Activated CD4-positive, CD25-positive, alpha-beta regulatory T cell treated with anti-CD3 and anti-CD28 coated beads, Interleukin-2, amount 50 U/mL, for 24 hours (primary cell): Measurements from ENCODE around the gene CRY1.
"Not testable (repeated sequence)": the region's sequence is repeated elsewhere in the genome, so short reads cannot be mapped to it uniquely, and the experiment has no call there.

Experiments
- ATAC-seq, 2 donors: fragments of 150-1000 bp; cut with Tn5 transposase; one replicate each; pipeline ENCODE4 v1.10.0; 2021; ENCODE audit warnings: mild to moderate bottlenecking in 1 of 2, moderate library complexity in 1 of 2

Gene CRY1

DNA sequence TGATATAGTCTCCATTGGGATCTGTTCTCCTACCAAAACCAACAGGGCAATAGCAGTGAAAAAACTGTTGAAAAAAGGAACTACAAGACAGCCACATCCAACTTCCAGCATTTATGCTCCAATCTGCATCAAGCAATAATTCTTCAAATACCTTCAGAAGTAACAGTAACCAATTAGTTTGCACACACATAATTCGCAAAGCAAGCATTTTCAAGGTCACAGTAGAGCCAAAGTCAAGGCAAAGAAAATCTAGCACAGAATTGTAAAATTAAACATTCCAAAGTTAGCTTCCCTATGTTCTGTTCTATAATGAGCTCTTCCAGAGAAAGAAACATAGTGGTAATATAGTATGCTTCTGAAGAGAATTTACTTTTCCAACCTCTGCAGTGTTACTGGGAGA is 95.4 kb downstream of the CRY1 start:
- ATAC-seq, result no peak

DNA sequence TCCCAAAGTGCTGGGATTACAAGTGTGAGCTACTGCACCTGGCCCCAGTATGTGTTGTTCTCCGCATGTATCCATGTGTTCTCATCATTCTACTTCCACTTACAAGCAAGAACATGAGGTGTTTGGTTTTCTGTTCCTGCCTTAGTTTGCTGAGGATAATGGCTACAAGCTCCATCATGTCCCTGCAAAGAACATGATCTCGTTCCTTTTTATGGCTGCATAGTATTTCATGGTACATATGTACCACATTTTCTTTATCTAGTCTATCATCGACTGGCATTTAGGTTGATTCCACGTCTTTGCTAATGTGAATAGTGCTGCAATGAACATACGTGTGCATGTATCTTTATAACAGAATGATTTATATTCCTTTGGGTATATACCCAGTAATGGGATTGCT is 97.2 kb downstream of the CRY1 start:
- not testable (repeated sequence) for ATAC-seq

DNA sequence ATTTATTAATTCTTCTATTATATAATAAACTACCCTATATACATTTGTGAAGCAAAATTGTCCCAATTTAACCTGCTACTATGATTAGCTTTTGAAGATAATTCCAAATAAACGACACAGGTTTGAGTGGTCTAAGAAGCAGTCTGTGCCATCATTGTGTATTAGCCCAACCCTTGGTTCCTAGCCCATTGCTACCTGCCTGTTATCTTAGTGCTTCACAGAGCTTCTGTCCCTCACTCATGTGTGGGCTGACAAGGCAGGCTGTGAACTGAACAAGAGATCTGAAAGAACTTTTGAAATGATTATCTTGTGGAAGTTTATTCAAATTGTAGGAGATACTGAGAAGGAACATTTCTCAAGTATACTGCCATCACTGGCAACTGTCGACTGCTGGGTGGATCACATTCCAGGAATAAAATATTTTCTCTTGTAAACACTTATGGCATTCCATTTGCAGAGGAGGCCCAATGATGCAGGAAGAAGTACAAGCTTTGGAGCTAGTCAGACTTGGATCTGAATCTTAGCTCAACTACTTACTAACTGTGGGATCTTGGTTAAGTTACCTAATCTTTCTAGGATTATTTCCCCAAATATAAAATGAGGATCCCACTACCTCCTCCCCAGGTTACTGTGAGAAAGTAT is 98.6 kb downstream of the CRY1 start:
- no peak for ATAC-seq

DNA sequence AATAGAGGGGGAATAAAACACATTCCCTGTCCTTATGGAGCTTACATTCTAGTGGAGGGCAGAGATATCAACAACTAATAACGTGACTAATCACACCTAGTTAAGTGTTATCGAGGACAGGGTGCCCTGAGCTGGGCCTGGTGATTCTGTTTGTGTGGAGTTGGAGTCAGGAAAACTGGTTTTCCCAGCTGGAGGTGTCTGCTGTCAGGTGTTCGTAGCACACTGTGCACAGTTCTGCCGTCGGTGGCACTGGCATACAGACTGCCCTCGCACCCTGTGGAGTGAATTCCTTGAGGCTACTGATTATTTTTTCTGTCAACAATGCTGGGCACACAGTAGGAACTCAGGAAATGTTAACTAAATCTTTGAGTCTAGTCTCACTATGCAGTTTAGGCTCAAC is 105.5 kb downstream of the CRY1 start:
- no peak for ATAC-seq

DNA sequence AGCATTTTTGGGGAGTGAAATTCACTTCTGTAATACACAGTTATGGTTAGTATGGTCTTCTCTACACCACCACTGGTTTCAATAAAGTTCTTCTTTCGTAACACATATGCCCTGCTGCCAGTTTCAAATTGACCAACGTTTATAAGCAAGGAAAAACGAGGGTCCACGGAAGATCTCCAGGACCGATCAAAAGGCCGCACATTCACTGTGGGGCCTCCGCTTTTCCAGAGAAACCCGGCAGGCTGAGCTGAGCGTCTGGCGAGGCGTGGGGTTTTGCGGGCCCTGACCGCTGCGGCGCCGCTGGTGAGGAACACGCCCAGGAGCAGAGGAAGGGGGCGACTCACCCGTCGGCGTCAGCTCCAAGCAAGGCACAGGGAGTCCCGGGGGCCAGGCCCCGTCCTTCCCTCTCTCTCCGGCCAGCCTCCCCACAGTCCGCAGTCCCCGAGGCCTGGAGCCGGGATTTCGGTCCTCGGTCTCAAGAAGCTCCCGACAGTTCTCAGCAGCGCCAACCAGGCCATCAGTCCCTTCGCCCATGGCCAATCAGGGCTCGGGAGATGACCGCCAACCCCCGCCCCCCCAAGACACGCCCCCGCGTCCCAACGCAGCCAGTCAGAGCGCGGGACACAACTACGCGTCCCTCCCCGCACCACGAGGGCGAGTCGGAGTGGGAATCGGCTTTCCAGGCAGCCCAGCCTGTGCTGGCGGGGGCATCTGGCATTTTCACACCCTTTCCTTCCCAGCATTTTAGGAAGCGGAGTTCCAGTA is 106.5 kb downstream of the CRY1 start, which contains the start of gene MTERF2:
Gene MTERF2 (minus strand): TSS at position 522 of the 765 bp plus-strand sequence. CDS start 8,432 bp downstream, outside the sequence.
- ATAC-seq, result peak; percentile 94 to 95

DNA sequence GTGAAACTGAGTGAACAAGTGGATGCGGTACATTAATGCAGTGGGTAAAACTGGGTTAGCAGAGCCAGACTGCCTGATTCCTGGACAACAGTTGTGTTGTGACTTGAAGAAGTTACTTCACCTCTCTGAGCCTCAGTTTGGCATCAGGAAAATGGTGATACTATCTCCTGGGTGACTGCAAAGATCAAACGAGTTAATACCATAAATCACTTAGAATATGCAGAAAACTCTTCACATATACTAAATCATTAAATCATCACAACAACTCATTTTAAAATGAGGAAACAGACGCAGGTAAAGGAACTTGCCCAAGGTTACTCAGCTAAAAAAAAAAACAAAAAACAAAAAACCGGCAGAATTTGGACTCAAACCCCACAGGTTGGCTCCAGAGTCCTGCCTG is 107.2 kb downstream of the CRY1 start:
- ATAC-seq, result no peak

DNA sequence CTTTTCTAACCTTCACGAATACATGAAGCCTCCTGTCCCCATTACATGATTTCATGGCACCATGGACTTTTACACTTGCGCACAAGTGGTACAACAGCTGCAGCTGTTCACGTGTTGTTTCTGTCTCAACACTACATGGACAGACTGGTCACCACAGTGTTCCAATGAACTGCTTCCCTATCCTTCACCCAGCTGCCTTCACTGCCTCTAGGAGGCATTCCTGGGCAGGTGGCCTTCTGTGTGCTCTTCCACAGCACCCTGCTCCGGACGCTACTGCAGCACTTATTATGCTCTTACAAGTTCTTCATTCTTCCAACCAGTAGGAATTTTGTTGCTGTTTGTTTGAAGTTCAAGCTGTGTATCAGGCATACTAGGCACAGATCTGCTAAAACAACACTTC is 107.9 kb downstream of the CRY1 start:
- no peak for ATAC-seq

DNA sequence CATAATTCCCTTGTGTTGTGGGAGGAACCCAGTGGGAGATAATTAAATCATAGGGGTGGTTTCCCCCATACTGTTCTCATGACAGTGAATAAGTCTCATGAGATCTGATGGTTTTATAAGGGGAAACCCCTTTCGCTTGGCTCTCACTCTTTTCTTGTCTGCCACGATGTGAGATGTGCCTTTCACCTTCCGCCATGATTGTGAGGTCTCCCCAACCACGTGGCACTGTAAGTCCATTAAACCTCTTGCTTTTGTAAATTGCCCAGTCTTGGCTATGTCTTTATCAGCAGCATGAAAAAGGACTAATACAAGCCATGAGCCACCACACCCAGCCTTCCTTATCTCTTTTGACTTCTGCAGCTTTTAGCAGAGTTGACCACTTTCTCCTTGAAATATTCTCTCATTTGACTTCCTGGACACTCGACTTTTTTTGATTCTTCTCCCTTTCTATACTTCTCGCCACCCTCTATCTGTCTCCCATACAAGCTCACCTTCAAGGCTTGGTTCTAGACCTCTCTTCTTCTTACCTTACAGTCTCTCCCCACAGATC is 108.7 kb downstream of the CRY1 start:
- ATAC-seq, result no peak

DNA sequence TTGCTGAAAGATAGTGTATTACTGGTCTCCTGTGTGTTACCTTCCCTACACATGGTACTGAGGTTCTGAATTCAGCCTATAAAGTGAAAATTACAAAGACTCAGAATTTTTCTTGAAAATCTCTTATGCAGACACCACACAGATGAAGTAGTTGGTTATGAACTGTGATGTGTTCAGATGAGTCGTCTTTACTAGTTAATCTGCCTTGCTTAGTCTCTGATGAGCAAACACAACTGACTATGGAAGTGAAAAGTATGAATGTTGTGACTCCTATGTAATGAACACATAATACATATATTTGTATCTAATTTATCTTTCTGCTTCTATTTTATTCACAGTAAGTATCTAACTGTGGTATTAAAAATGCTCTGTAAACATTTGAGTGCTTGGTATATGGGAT is 111.1 kb downstream of the CRY1 start:
- ATAC-seq, result peak in 1 of 2 donors; percentile 16

DNA sequence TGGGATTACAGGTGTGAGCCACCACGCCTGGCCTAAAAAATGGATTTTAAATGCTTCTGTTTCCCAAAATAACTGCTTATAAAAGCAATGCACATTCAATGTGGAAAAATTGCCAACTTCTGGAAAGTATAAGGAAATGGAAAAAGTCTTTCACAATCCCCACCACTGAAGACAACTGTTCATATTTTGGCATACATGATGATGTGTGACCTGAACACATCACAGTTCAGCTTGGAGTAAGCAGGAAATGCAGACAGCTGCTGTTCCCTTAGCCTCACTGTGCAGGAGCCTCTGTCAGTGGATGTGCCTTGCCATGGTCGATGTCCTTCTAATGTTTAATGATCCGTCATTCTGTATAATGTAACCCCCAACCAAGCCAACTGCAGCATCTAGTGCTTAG is 111.6 kb downstream of the CRY1 start:
- no peak for ATAC-seq

DNA sequence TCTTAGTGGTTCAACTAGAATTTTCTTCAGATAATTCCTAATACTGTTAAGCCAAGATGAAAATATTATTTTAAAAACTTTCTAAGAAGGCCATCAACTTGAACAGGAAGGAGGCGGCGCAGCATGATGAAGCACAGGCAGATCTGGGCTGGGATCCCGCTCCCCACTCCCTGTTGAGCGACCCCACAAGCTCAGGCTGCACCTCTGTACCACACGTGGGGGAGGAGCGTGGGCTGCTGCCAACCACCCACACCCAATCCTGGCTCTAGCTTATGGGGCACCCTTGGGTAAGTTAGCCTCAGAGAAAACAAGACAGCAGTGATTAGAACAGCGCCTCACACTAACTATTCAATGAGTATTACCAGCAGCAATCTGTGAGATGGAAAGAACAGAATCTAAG is 112.4 kb downstream of the CRY1 start:
- ATAC-seq, result no peak

DNA sequence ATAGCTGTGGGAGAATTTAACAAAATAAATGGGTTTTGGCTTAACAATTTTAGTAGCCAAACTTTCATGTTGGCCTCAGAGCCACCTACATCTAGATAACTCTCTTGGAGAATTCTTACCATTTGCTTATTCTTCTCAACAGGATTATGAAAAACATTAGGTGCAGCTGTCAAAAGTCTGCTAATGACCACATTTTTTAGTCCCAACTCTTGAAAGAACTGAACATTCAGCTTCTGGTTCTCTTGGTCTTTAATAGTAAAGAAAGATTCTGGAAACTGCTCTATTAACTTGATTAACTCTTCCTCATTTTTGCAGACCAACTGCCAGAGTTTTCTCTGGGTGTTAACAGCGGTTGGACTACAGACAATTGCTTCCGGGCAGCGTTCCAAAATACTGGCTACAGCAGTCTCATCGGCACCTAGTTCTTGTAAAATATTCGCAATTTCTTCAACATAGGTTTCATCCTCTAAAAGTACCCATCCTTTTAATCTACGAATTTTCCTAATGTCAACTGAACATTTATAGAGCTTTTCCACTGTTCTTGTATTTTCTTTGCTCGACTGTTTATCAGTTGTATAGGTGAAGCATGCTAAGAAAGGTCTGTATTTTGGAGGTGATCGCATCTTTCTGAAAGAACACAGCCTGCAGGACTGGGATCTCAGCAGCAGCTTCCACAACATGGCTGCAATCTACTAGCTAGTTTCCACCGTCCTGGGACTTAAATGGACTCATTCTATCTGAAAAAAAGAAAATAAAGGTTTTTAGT is 115.1 kb downstream of the CRY1 start:
- no peak for ATAC-seq

DNA sequence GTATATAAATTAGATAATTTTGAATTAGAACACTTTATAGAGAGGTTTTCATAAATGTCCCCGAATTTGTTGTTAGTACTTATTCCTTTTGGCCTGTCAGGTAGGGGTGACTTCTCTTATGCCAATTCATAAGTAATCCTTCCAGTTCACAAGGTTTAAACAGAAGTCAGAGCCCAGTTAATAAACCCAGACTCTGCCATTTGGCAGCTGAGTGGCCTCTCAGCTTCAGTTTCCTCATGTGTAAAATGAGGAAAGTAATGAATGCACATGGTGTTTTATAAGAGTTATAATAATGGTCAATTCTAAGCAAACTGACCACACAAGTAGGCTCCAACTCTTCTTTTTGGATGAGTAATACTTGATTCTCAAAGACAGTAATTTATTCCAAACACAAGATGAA is 116.7 kb downstream of the CRY1 start:
- ATAC-seq, result no peak

DNA sequence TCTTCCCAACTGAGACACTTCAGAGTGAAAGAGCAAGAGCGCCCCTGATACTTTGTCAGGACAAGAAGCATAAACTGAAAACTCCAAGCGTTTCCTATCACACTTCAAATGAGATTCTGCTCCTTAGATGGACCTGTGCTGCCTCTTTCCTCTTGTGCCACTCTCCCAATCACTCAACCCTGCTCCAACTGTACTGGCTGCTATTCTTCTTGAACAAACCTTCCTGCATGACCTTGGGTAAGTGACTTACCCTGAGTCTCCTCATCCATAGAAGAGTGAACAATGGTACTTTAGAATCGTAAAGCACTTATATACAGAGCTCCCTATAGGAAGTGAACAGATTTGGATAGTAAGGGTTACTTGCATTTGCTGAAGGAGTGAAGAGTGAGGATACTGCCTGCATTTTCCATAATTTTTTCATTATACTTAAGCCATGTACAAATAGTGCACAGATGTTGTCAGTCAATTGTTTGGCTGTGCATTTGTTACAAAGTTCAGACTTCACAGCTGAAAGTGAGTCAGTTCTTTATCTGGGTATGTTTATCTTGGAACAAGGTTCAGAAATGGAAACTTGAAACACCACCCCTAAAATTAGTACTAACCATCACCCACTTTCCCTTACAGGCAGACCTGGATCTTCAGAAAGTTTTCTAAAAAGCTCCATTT is 117.2 kb downstream of the CRY1 start:
- ATAC-seq, result no peak

DNA sequence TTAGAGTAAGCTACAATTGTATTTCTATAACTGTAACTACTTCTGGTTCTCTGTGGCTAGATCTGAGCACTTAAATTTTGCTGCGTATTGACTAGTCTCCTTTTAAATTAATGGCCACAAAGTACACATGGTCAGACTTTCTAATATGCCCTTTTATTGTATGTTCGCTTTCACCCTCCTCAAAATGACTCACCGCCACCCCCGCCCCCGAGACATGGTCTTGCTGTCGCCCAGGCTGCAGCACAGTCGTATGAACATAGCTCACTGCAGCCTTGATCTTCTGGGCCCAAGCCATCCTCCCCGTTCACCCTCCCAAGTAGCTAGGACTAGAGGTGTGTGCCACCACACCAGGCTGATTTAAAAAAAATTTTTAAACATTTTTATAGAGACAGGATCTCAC is 118.3 kb downstream of the CRY1 start:
- no peak for ATAC-seq

DNA sequence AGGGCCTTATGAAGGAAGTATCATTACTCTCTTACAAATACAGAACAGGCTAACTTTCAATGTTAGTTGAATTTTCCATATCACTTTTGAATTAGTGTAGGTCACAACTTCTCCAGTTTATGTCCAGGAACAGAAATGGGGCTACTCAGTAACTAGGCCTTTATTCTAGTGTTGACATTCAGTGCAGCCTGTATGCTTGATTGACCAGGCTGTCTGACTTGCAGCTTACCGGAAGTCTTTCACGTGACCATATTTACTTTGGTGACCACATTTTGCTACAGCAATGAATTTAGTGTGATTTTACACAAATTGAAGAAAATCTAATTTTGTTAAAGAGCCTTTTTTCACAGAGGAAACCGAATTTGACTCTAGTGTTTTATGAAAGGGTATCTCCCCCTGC is 118.8 kb downstream of the CRY1 start:
- no peak for ATAC-seq

DNA sequence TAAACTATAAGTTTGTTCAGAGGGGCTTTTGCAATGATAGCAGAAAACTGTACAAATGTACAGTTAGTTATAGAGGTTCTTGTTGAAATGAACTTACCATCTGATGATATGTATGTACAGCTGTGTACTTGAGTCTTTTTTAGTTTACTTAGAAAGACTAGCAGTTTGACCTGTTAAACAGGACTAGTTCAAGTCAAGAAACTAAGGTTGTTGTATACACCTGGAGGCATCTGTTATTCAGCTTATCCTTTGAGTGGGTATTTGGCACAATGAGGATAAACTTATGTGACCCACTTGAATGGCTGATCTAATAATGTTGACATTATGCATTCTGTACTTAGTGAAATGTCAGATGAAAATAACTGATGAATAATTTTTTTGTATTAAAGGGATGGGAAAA is 119.8 kb downstream of the CRY1 start:
- ATAC-seq, result no peak

DNA sequence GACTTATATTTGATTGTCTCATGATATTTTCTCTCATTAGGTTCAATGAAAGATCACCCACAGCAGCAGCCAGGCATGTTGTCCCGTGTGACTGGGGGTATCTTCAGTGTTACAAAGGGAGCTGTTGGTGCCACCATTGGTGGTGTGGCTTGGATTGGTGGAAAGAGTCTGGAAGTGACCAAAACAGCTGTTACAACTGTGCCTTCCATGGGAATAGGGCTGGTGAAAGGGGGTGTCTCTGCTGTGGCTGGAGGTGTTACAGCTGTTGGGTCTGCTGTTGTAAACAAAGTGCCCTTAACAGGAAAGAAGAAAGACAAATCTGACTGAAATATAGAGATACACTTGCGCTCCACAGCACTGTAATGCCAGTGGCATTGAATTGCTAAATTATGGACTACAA is 122.3 kb downstream of the CRY1 start:
- no peak for ATAC-seq

DNA sequence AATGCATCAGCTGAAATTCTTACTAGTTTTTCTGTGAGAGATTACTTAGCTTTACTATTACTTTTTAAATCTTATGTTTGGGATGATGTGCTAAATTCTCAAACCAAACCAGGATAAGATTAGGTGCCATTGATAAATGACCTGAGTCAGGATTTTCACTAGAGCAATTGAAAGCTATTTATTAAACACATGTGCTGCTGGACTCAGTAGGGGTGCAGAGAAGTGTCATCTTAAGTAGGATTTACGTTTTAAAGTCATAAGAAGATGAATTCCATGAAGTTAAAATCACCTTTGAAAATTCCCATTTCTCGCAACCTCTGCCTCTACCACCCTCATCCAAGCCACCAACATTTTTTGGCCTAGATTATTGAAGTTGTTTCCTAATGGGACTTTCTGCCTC is 128.8 kb downstream of the CRY1 start:
- no peak for ATAC-seq

DNA sequence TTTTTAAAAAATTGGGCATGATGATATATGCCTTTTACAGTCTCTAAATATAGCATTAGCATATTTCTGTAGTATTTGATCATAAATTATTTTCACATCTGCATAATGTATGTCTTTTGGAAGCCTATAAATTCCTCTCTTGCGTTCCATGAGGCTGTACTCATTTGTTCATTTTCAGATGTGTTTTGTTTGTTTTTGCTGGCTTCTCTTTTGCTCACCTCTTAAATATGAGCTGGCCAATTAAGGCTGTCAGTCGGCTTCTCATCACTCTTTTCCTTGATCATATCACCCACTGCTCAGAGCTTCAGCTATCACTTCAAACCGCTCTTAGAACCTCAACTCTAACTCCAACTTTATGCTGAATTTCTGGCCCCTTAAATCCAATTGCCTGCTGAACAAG is 131.1 kb downstream of the CRY1 start:
- ATAC-seq, result no peak

DNA sequence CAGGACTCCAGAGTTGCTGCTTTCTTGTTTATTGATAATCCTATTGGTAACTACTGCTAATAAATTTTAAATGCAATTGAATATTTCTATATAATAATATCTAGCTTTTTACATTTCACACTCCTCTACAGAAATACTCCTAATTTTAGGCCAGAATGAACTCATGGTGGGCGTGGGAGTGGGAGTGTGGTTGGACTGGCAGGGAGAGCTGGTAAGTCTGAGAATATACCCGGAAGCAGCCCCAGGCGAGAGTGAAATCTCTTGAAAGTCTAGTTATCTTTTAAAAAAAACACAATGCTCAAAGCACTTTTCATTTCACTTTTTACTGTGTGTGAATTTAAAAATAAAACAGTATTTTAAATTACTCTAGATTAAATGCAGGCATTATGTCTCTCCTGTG is 132.9 kb downstream of the CRY1 start:
- ATAC-seq, result no peak

DNA sequence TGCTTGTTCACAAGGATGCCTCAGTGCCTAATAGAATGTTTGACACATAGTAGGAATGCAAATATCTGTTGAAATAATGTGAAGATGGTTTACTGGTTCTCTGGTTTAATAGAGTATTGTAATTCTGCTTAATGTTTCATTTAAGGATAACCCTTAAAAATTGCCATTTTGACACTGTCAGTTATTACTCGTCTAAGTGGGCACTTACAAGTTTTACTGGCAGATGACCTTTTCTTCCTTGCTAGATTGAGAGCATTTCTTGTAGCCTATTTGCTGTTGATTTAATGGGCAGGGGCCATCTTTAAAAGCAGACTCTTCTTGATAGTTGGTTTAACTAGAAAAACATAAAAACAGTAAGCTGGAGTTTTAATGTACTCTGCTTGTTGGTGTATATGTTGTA is 135.8 kb downstream of the CRY1 start:
- ATAC-seq, result no peak

DNA sequence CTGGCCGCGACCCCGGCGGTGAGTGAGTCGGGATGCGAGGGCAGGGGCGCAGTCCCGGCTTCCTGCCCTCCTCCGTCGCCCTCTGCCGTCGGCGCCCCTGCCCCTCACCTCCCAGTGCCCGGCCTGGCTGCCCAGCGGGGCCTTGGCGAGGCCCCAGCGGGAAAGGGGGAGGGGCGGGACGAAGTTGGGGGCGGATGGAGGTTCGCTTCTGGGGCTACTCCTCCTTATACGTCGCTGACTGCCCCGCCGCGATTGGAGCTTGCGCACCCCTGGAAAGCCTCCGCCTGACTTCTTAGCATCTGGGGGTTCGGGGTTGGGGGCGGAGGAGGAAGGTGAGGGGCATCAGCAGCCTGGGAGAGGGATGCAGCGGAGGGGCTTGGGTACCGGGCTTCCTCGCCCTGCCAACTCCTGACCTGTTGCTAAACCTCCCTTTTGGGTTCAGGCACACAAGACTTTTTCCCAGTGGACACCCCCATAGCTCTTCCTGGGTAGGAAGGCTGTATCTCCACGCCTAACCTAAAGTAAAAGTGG is 137.2 kb downstream of the CRY1 start:
- ATAC-seq, result peak; percentile 44 to 46
